AG08395 (cell line): ENCODE measurements around the gene SMYD3.
"Not testable (repeated sequence)": the region's sequence is repeated elsewhere in the genome, so short reads cannot be mapped to it uniquely, and the experiment has no call there.

Experiments used
- DNase-seq: peaks from one replicate; pipeline ENCODE4 v3.0.0; 2012; ENCODE audit warnings: mixed read lengths, low spot score

Gene SMYD3

DNA sequence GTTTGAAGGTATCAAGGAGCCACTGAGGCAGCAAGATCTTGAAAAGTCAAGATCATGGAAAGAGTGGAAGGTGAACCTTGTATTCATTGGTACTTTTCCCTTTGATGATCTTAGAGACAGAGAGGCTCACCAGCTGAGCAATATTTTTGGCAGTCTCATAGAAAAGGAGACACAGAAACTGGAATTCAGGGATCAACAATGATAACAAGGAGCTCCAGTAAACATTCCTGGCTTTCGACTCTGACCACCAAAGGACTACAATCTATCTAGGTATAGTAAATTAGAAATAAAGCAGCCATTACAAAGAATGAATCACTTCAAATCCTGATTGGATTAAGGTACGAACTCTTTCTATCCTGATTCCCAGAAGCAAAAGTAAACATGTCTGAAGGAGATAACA, 736.9 kb downstream of the SMYD3 start:
- DNase-seq = no peak

- DNase-seq = no peak
These were observed 738.5 kb downstream of the SMYD3 start for GRCh38 chr1:245768596-245768995.

- DNase-seq = peak; percentile 31
These were observed 741.7 kb downstream of the SMYD3 start for GRCh38 chr1:245765230-245766000.

DNA sequence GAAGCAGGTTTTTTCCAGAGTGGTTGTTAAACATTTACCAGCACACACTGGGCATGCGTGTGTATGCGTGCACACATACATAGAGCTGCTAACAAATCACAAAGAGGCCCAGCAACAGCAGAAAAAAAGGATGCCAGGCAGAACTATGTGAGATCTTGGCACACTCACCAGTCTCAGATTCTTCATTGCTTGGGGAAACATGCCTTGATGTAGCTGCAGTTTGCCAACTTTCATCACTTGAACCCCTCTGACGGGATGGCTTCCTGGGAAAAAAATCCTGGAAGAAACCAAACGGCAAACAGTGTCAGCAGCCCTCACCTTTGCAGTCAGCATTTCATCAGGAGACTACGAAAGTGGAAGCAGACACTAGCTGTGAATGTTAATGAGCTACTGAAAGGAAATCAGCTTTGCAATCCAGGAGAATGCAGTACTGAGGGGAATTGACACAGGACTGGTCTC, 743.2 kb downstream of the SMYD3 start:
- no peak for DNase-seq

- no peak for DNase-seq
These were observed 744.6 kb downstream of the SMYD3 start for GRCh38 chr1:245762396-245762910.

GRCh38 chr1:245760301-245760700, 746.8 kb downstream of the SMYD3 start:
- no peak for DNase-seq

- DNase-seq = no peak
These were observed 752.6 kb downstream of the SMYD3 start for GRCh38 chr1:245754463-245754961.

DNA sequence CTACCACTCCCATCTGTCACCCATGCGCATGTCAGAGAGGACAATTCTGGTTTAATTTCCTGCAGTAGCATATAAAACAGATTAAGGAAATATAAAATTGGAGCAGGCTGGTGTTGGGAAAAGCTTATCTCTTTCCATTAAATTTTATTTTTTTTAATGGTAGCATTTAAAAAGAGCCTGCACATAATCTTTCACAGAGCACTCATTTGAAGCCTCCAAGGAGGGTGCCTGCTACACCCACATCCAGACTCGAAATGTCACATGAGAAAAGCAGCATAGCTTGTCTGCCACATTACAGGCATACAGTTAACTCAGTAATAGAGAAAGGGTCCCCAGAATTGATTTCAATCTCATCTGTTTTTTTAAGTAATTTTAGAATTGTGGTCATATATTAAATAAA, 753.3 kb downstream of the SMYD3 start:
- DNase-seq = no peak

- DNase-seq = no peak
These were observed 754.5 kb downstream of the SMYD3 start for GRCh38 chr1:245752561-245752960.

DNA sequence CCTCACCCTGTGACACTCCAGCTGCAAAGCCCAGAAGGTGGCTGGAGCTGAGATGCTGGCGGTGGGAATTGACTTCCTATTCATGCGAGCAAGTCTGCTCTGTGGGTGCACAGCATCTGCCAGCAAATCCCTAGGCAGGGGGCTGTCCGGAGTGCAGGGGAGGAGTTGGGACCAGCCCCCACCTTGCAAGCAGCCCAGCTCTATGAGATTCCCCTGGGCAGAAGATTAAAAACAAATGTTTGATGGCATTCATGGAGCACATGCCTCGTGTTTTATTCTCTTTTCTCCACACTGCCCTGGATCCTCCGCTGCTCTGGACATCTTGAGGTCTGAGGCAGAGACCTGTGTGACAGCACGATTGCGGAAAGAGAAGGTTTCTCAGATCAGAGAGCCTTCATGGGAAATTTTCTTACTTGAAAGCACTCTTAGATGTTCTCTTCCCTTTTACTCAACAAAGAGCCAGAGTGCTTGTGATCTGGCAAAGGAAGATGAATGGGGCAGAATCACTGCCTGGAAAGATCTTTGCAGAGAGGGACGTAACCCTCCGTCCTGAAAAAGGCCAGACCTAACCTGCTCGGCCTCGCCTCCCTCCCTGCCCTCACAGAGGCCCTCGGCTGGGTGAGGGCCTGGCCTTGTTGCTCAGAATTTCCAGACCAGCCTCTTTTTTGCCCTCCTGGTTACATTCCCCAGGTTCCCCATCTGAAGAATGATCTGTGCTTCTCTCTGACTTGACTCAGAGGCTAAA, 755.2 kb downstream of the SMYD3 start:
- DNase-seq = peak; percentile 56

- peak; percentile 71 for DNase-seq
These were observed 756.0 kb downstream of the SMYD3 start for GRCh38 chr1:245751116-245751515.

- no peak for DNase-seq
These were observed 756.8 kb downstream of the SMYD3 start for GRCh38 chr1:245750261-245750660.

- DNase-seq = no peak
These were observed 758.0 kb downstream of the SMYD3 start for GRCh38 chr1:245749053-245749452.

DNA sequence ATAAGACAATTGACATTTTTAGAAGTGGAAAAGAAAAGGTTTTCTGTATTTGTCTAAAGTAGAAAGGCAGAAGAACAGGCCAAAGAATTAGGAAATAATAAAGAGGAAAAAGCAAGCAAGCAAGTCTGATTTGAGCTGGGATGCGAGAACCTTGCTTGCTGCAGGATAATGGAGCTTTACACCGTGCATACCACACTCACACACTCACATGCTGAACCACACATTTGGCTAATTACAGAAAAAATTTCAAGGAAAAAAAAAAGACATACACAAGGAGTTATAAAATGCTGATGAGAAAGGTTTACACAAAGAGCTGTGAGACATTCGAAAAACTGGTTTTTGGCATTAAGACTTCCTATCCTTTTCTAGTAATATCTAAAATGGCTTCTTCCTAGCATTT, 758.4 kb downstream of the SMYD3 start:
- DNase-seq = no peak

GRCh38 chr1:245748240-245748639, 758.8 kb downstream of the SMYD3 start:
- no peak for DNase-seq

DNA sequence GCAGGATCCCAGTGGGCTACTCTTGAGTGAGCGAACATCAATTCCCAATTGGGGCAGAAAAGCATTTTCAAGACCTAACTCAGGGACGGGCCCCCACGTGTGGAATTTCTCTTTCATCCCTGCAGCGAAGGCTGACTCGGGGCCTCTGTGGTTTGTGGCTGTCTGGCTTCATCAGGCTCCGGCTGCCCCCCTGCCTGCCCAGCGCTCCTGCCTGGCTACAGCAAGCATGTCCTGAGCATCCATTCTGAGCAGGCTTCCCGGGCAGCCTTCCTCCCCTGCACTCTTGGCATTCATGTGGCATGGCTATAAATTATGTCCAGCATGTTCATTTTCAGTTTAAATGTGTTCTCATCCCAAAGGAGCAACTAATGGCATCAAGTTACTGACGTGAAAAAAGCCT, 764.2 kb downstream of the SMYD3 start:
- DNase-seq = peak; percentile 38

DNA sequence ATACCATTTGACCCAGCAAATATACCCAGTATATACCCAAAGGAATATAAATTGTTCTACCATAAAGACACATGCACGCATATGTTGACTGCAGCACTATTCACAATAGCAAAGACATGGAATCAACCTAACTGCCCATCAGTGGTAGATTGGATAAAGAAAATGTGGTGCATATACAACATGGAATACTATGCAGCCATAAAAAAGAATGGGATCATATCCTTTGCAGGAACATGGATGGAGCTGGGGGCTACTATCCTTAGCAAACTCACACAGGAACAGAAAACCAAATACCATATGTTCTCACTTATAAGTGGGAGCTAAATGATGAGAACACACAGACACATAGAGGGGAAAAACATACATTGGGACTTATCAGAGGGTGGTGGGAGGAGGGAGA, 766.7 kb downstream of the SMYD3 start:
- not testable (repeated sequence) for DNase-seq

- no peak for DNase-seq
These were observed 776.3 kb downstream of the SMYD3 start for GRCh38 chr1:245730801-245731200.

DNA sequence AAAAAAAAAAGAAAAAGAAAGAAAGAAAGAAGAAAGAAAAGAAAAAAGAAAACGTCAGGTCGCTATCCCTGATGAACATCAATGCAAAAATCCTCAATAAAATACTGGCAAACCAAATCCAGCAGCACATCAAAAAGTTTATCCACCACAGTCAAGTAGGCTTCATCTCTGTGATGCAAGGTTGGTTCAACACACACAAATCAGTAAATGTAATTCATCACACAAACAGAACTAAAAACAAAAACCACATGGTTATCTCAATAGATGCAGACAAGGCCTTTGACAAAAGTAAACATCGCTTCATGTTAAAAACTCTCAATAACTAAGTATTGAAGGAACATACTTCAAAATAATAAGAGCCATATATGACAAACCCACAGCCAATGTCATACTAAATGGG, 779.0 kb downstream of the SMYD3 start:
- not testable (repeated sequence) for DNase-seq

DNA sequence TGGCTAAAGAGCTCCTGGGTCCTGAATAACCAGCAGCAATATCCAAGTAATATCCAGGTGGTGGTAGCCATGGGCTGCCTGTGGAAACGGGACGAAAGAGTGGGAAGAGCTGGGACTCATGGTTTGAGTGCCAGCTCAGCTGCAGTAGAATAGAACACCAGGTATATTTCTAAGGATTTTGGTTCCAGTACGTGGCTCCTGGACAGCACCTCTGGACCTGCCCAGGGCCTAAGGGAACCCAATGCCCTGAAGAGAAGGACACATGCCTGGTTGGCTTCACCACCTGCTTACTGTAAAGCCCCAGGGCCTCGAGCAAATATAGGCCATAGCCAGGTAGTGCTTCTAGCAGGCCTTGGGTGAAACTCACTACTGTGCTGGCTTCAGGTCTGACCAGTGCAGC, 785.6 kb downstream of the SMYD3 start:
- no peak for DNase-seq

DNA sequence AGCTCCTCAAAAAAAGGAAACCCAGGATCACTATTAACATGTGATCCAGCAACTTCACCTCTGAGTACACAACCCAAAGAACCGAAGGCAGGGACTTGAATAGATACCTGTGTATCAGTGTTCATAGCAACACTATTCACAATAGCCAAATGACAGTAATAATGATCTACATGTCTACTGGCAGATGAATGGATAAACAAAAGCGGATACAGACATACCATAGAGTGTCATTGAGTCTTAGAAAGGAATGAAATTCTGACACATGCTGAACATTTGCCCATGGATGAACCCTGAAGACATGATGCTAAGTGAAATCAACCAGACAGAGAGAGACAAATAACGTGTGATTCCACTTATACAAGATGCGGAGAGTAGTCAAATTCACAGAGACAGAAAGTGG, 788.1 kb downstream of the SMYD3 start:
- DNase-seq = peak; percentile 0

DNA sequence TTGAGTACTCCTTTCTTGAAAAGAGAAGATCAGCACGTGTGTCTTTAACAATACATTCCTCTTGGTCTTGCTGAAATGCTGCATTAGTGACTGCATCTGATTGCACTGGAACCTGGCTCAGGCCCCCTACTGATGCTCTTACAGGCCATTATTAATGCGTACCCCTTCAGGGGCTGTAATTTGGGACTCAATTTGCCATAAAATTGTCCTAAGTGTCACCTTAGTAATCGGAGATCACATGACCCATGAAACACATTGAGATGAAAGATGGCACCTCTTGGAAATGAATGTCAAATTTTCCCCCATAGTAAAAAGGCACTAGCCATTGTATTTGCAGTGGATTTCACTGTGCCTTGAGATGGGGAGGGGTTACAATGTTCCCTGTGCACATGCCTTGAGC, 789.0 kb downstream of the SMYD3 start:
- no peak for DNase-seq

GRCh38 chr1:245717611-245718010, 789.5 kb downstream of the SMYD3 start:
- no peak for DNase-seq
